IMR-90 (cell line): ENCODE results near the gene SMTNL1. TPM values are rescaled to one million over a fixed set of nuclear protein-coding genes. Genes with fewer than 3 reads are reported as not detected.

Source experiments
- ATAC-seq: fragments of 200-7000 bp; cut with Tn5 transposase; 2 replicates; pipeline ENCODE4 v1.9.1; 2020; ENCODE audit warnings: low read depth, mild to moderate bottlenecking, moderate library complexity
- BruUV-seq: library from RNA; stranded (reverse); fragments of 400-500 nt; replicated peaks from 2 replicates; lab custom pipeline; 2021; lab: Mats Ljungman, UMichigan
- CTCF ChIA-PET: fragments of 300-600 bp; formaldehyde crosslinking; extraction: SDS; loops from one replicate; lab custom pipeline; 2021; ENCODE audit warnings: antibody characterized with exemption; lab: Yijun Ruan, JAX
- POLR2A ChIA-PET: fragments of 300-600 bp; sonication (Branson Sonifier 250); formaldehyde crosslinking; loops from one replicate; lab custom pipeline; 2022; ENCODE audit warnings: antibody characterized with exemption; ENCODE audit not compliant: unreplicated experiment; lab: Charles Lee
- DNase-seq: peaks from one replicate; pipeline ENCODE4 v3.0.0; 2013
- H2AFZ ChIP-seq: replicated peaks from 2 replicates; pipeline ENCODE3; 2013; ENCODE audit warnings: low read length, mild to moderate bottlenecking; ENCODE audit not compliant: poor library complexity
- H2AK5ac ChIP-seq: 2 replicates; pipeline ENCODE4 v1.6.1; 2013; ENCODE audit warnings: low read depth, low read length, inconsistent platforms
- H2AK9ac ChIP-seq: replicated peaks from 2 replicates; pipeline ENCODE3; 2013; ENCODE audit warnings: mild to moderate bottlenecking, low read depth, low read length, moderate library complexity; ENCODE audit not compliant: poor library complexity
- H2BK120ac ChIP-seq: 2 replicates; pipeline ENCODE4 v1.6.1; 2013; ENCODE audit warnings: low read depth, low read length, inconsistent platforms
- H2BK15ac ChIP-seq: 3 replicates; pipeline ENCODE4 v1.6.1; 2013; ENCODE audit warnings: low read depth, low read length, inconsistent platforms
- H2BK20ac ChIP-seq: 2 replicates; pipeline ENCODE4 v1.6.1; 2013; ENCODE audit warnings: low read depth, mild to moderate bottlenecking, inconsistent platforms, low read length, moderate library complexity
- H2BK5ac ChIP-seq: 2 replicates; pipeline ENCODE4 v1.6.1; 2013; ENCODE audit warnings: mild to moderate bottlenecking, low read depth, low read length, inconsistent platforms; ENCODE audit not compliant: poor library complexity, severe bottlenecking
- H3K14ac ChIP-seq: replicated peaks from 2 replicates; pipeline ENCODE4 v1.6.1; 2013; ENCODE audit warnings: low read depth, low read length, inconsistent platforms
- H3K18ac ChIP-seq: 2 replicates; pipeline ENCODE4 v1.6.1; 2013; ENCODE audit warnings: low read depth, low read length, control low read depth
- H3K23ac ChIP-seq: 2 replicates; pipeline ENCODE4 v1.6.1; 2013; ENCODE audit warnings: low read depth, low read length, inconsistent platforms
- H3K27ac ChIP-seq: 2 replicates; pipeline ENCODE4 v1.5.1; 2013; ENCODE audit warnings: mild to moderate bottlenecking, control low read depth, low read length; ENCODE audit not compliant: insufficient read depth
- H3K27me3 ChIP-seq: 2 replicates; pipeline ENCODE4 v1.6.1; 2013; ENCODE audit warnings: low read length; ENCODE audit not compliant: control insufficient read depth, insufficient read depth
- H3K36me3 ChIP-seq: 2 replicates; pipeline ENCODE4 v1.6.1; 2013; ENCODE audit warnings: low read length, mixed read lengths; ENCODE audit not compliant: control insufficient read depth, insufficient read depth
- H3K4ac ChIP-seq: 2 replicates; pipeline ENCODE4 v1.6.1; 2013; ENCODE audit warnings: low read depth, low read length, inconsistent platforms
- H3K4me1 ChIP-seq: 2 replicates; pipeline ENCODE4 v1.6.1; 2013; ENCODE audit warnings: low read length, mixed read lengths; ENCODE audit not compliant: control insufficient read depth, insufficient read depth
- H3K4me2 ChIP-seq: 2 replicates; pipeline ENCODE4 v1.6.1; 2013; ENCODE audit warnings: low read depth, mild to moderate bottlenecking, control low read depth, low read length, moderate library complexity
- H3K4me3 ChIP-seq: 2 replicates; pipeline ENCODE4 v1.5.1; 2013; ENCODE audit warnings: low read depth, mild to moderate bottlenecking, control low read depth, low read length, moderate library complexity; ENCODE audit not compliant: insufficient read depth
- H3K56ac ChIP-seq: 2 replicates; pipeline ENCODE4 v1.6.1; 2013; ENCODE audit warnings: low read length, inconsistent platforms; ENCODE audit not compliant: insufficient read depth; ENCODE audit errors: extremely low read depth
- H3K79me1 ChIP-seq, 2 experiments: 2 replicates each; pipeline ENCODE4 v1.6.1; 2013; ENCODE audit warnings: low read length in 2 of 2, inconsistent platforms in 1 of 2, low read depth in 1 of 2
- H3K9ac ChIP-seq: 2 replicates; pipeline ENCODE4 v1.6.1; 2013; ENCODE audit warnings: low read depth, low read length, control low read depth
- H3K9me1 ChIP-seq: 2 replicates; pipeline ENCODE4 v1.6.1; 2013; ENCODE audit warnings: low read length, inconsistent platforms; ENCODE audit not compliant: insufficient read depth
- H3K9me3 ChIP-seq: 2 replicates; pipeline ENCODE4 v1.6.1; 2013; ENCODE audit warnings: low read length; ENCODE audit not compliant: control insufficient read depth, insufficient read depth
- H4K20me1 ChIP-seq: 2 replicates; pipeline ENCODE4 v1.6.1; 2013; ENCODE audit warnings: low read length, inconsistent platforms; ENCODE audit not compliant: insufficient read depth
- H4K5ac ChIP-seq: 2 replicates; pipeline ENCODE4 v1.6.1; 2013; ENCODE audit warnings: mild to moderate bottlenecking, low read depth, low read length, control low read depth
- H4K8ac ChIP-seq, 2 experiments: 2 replicates each; pipeline ENCODE4 v1.6.1; 2013; ENCODE audit warnings: low read depth in 2 of 2, low read length in 2 of 2, control low read depth in 1 of 2, inconsistent platforms in 1 of 2
- H4K91ac ChIP-seq: 2 replicates; pipeline ENCODE4 v1.6.1; 2013; ENCODE audit warnings: low read depth, low read length, inconsistent platforms; ENCODE audit not compliant: insufficient read depth
- BHLHE40 ChIP-seq: fragments of 150-350 bp; IDR thresholded peaks from 2 replicates; pipeline ENCODE4 v1.6.1; 2016; ENCODE audit warnings: mild to moderate bottlenecking, low read depth, low read length
- CEBPB ChIP-seq: IDR thresholded peaks from 2 replicates; pipeline ENCODE4 v1.6.1; 2012; ENCODE audit warnings: low read depth, low read length, improper control_type of control experiment
- CHD1 ChIP-seq: IDR thresholded peaks from 2 replicates; pipeline ENCODE4 v1.6.1; 2012; ENCODE audit warnings: low read depth, low read length, improper control_type of control experiment
- FOS ChIP-seq: fragments of 150-350 bp; IDR thresholded peaks from 2 replicates; pipeline ENCODE4 v1.6.1; 2016; ENCODE audit warnings: low read depth, low read length
- MAFK ChIP-seq: IDR thresholded peaks from 2 replicates; pipeline ENCODE4 v1.6.1; 2012; ENCODE audit warnings: low read depth, low read length, improper control_type of control experiment
- MAZ ChIP-seq: IDR thresholded peaks from 2 replicates; pipeline ENCODE4 v1.6.1; 2012; ENCODE audit warnings: low read depth, mild to moderate bottlenecking, low read length, improper control_type of control experiment, moderate library complexity, borderline replicate concordance
- MXI1 ChIP-seq: IDR thresholded peaks from 2 replicates; pipeline ENCODE4 v1.6.1; 2012; ENCODE audit warnings: low read depth, mild to moderate bottlenecking, low read length, moderate library complexity, borderline replicate concordance
- NFE2L2 ChIP-seq: fragments of 150-350 bp; IDR thresholded peaks from 2 replicates; pipeline ENCODE4 v1.6.1; 2016; ENCODE audit warnings: low read depth, mild to moderate bottlenecking, low read length
- POLR2A ChIP-seq: IDR thresholded peaks from 2 replicates; pipeline ENCODE4 v1.6.1; 2012; ENCODE audit warnings: mild to moderate bottlenecking, low read depth, low read length
- RAD21 ChIP-seq: IDR thresholded peaks from 2 replicates; pipeline ENCODE4 v1.6.1; 2012; ENCODE audit warnings: low read length, improper control_type of control experiment
- RCOR1 ChIP-seq: IDR thresholded peaks from 2 replicates; pipeline ENCODE4 v1.6.1; 2012; ENCODE audit warnings: mild to moderate bottlenecking, low read length, improper control_type of control experiment; ENCODE audit not compliant: insufficient replicate concordance
- SMC3 ChIP-seq: fragments of 150-350 bp; IDR thresholded peaks from 2 replicates; pipeline ENCODE4 v1.6.1; 2016; ENCODE audit warnings: low read depth, mild to moderate bottlenecking, antibody characterized with exemption, low read length, moderate library complexity
- WGBS, 2 experiments: methylation state at CpG; one replicate each; pipeline versions ENCODE4 v1.1.5 to v1.1.7; 2013; ENCODE audit warnings: missing lambda C conversion rate in 2 of 2; ENCODE audit not compliant: insufficient read length in 1 of 2; ENCODE audit errors: extremely low coverage in 2 of 2; 5-methylcytosine and 5-hydroxymethylcytosine counted together
- dilution Hi-C: fragments of 300-500 bp; cut with HindIII; formaldehyde crosslinking; loops from one replicate; pipeline ENCODE4 v1.14.3; 2018; ENCODE audit warnings: low sequenced_read_pairs; ENCODE audit not compliant: unreplicated experiment
- in situ Hi-C: fragments of 300-500 bp; cut with MboI; formaldehyde crosslinking; loops from 3 replicates; pipeline ENCODE4 v1.14.3; 2019; ENCODE audit warnings: low sequenced_read_pairs, inconsistent platforms, mixed read lengths
- intact Hi-C: fragments of 100-400 bp; cut with micrococcal nuclease; formaldehyde crosslinking; loops from 2 replicates; pipeline ENCODE4 v1.10.0; 2022
- polyA plus RNA-seq, 3 experiments: library from polyadenylated mRNA; depleted of rRNA; stranded (reverse); fragments of >200 nt; gene quantifications; 2 replicates each; pipeline ENCODE4 v1.2.3, GENCODE V29; 2012; ENCODE audit warnings: low replicate concordance in 1 of 3
- total RNA-seq: library from RNA; depleted of rRNA; stranded (reverse); fragments of >200 nt; gene quantifications from 2 replicates; pipeline ENCODE4 v1.2.3, GENCODE V29; 2012
- TF ChIP-seq, protein P1 (sequence below): fragments of 150-350 bp; IDR thresholded peaks from 2 replicates; pipeline ENCODE4 v1.6.1; 2017; ENCODE audit warnings: mild to moderate bottlenecking, antibody characterized with exemption, low read length, low read depth
- TF ChIP-seq, protein P2 (sequence below): conservative IDR thresholded peaks from 2 replicates; pipeline ENCODE4 v1.5.1; 2012; ENCODE audit warnings: mild to moderate bottlenecking, low read depth, low read length, improper control_type of control experiment
- TF ChIP-seq, protein P3 (sequence below): fragments of 150-350 bp; IDR thresholded peaks from 2 replicates; pipeline ENCODE4 v1.6.1; 2016; ENCODE audit warnings: low read depth, mild to moderate bottlenecking, low read length, moderate library complexity, borderline replicate concordance

SMTNL1 gene
- total and polyA plus RNA-seq, 2 of the 4 experiments (the other 2 are of a cell fraction): not detected

DNA sequence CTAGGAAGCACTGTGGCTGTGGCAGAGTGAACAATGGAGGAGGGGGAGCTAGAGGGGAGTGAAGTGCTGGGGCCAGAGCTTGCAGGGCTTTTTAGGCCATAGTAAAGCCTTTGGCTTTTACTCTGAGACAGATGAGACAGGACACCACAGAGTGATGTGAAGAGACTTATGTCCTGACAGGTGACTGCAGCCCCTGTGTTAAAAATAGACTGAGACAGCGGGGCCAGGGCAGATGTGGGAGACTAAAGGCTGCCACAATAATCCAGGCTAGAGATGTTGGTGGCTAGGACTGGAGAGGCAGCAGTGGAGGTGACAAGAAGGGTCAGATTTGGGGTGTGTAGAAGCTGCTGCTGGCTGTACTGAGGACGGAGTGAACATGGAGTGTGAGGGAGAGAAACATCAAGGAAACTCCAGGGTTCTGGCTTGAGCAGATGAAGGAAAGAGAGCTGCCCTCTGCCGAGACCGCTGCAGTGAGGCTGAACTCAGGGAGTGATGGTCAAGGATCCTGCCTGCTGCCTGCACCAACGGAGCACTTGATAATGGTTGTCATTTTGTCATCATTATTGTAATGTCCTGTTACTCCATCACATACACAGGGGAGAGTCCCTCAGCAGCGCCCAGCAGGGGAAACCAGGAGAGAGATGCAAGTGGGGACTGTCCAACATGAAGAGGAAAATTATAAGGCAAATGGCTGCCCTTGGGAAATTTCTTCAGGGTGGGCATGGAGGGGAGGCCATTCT lies 49.3 kb upstream of the SMTNL1 start:
- H3K4me3 ChIP-seq: no peak overlapping the region
- no peak overlapping the region for H3K23ac ChIP-seq
- H4K5ac ChIP-seq: no peak overlapping the region
- H2AFZ ChIP-seq: no peak overlapping the region
- no peak overlapping the region for H2AK5ac ChIP-seq
- no peak overlapping the region for H3K4me2 ChIP-seq
- ChIA-PET POLR2A (no interaction called here), CTCF (no interaction called here)
- H3K9ac ChIP-seq: no peak overlapping the region
- no peak overlapping the region for H2BK120ac ChIP-seq
- peaks cover 37% of the 10 kb centered on the region for H3K36me3 ChIP-seq
- no peaks in the 10 kb centered on the region; the same call in 1 of the 2 replicates for H4K20me1 ChIP-seq
- H3K14ac ChIP-seq: no peak overlapping the region
- ATAC-seq (no peak), DNase-seq (no peak)
- peaks cover 5% of the 10 kb centered on the region; the same call in 1 of the 2 replicates for H3K27me3 ChIP-seq
- no peak overlapping the region for H4K91ac ChIP-seq
- H4K8ac ChIP-seq: no peak overlapping the region
- no TSS peak for BruUV-seq
- H3K4ac ChIP-seq: no peak overlapping the region
- no peak overlapping the region for H2AK9ac ChIP-seq
- WGBS, 2 experiments: 90% methylated on average over 1 of the region's 6 CpGs; no CpG with 5 or more reads in 1 of the 2 experiments
- H3K27ac ChIP-seq: no peak overlapping the region
- H3K4me1 ChIP-seq: no peaks in the 10 kb centered on the region
- no peaks in the 10 kb centered on the region for H3K9me3 ChIP-seq
- intact Hi-C loops: no loop called here
- in situ Hi-C loops: loop anchor here (25.0 kb wide), 1 partner anchor 1024 kb away; the partner anchor contains the start of gene OR5B21
- no peak overlapping the region for H3K18ac ChIP-seq
- no peak overlapping the region for H2BK15ac ChIP-seq
- no peaks in the 10 kb centered on the region for H3K79me1 ChIP-seq
- no peak overlapping the region for H3K56ac ChIP-seq
- H2BK5ac ChIP-seq: no peak overlapping the region
- H2BK20ac ChIP-seq: no peak overlapping the region
- H3K9me1 ChIP-seq: no peaks in the 10 kb centered on the region; the same call in 1 of the 2 replicates
- dilution Hi-C loops: no loop called here
- TF ChIP-seq CHD1 (no peak), RAD21 (no peak), MAFK (no peak), SMC3 (no peak), RCOR1 (no peak), POLR2A (no peak), CEBPB (no peak), NFE2L2 (no peak), BHLHE40 (no peak), MXI1 (no peak), MAZ (no peak), FOS (no peak)
- TF ChIP-seq, protein P1, sequence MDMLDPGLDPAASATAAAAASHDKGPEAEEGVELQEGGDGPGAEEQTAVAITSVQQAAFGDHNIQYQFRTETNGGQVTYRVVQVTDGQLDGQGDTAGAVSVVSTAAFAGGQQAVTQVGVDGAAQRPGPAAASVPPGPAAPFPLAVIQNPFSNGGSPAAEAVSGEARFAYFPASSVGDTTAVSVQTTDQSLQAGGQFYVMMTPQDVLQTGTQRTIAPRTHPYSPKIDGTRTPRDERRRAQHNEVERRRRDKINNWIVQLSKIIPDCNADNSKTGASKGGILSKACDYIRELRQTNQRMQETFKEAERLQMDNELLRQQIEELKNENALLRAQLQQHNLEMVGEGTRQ: no peak
- TF ChIP-seq, protein P2, sequence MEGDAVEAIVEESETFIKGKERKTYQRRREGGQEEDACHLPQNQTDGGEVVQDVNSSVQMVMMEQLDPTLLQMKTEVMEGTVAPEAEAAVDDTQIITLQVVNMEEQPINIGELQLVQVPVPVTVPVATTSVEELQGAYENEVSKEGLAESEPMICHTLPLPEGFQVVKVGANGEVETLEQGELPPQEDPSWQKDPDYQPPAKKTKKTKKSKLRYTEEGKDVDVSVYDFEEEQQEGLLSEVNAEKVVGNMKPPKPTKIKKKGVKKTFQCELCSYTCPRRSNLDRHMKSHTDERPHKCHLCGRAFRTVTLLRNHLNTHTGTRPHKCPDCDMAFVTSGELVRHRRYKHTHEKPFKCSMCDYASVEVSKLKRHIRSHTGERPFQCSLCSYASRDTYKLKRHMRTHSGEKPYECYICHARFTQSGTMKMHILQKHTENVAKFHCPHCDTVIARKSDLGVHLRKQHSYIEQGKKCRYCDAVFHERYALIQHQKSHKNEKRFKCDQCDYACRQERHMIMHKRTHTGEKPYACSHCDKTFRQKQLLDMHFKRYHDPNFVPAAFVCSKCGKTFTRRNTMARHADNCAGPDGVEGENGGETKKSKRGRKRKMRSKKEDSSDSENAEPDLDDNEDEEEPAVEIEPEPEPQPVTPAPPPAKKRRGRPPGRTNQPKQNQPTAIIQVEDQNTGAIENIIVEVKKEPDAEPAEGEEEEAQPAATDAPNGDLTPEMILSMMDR: no peak
- TF ChIP-seq, protein P3, sequence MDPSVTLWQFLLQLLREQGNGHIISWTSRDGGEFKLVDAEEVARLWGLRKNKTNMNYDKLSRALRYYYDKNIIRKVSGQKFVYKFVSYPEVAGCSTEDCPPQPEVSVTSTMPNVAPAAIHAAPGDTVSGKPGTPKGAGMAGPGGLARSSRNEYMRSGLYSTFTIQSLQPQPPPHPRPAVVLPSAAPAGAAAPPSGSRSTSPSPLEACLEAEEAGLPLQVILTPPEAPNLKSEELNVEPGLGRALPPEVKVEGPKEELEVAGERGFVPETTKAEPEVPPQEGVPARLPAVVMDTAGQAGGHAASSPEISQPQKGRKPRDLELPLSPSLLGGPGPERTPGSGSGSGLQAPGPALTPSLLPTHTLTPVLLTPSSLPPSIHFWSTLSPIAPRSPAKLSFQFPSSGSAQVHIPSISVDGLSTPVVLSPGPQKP: no peak
